ENCODE data around the gene NEUROG1.

NEUROG1 gene

GRCh38 chr5:135521964-135522363 is 13.8 kb downstream of the NEUROG1 start (continued):
- no peak for TF ChIP-seq ZNF169 (tag by site-specific recombination; IDR thresholded peaks at IDR 0.05)
- TF ChIP-seq PRDM10 (tag by site-specific recombination; IDR thresholded peaks at IDR 0.05), result no peak
- no peak for TF ChIP-seq ZNF274 (IDR thresholded peaks at IDR 0.05; ENCODE audit: low read length)
- TF ChIP-seq ZNF274 (tag by site-specific recombination; IDR thresholded peaks at IDR 0.05; ENCODE audit: borderline replicate concordance), result no peak
- TF ChIP-seq ZBTB44 (tag by site-specific recombination; IDR thresholded peaks at IDR 0.05), result no peak
- TF ChIP-seq OSR2 (tag by site-specific recombination; IDR thresholded peaks at IDR 0.05), result no peak

GRCh38 chr5:135517631-135518030 is 18.1 kb downstream of the NEUROG1 start:
- no peak overlapping the region for H3K4me3 ChIP-seq (ENCODE audit: low read depth, low read length)
- CTCF ChIA-PET, result interaction anchor here (1.0 to 2.2 kb wide), 4 partner anchors 8 to 60 kb away, joined by 3 to 8 read pairs (median 4); no protein-coding TSS in a partner anchor
- no peak overlapping the region for H3K27ac ChIP-seq (ENCODE audit: extremely low read depth, low read depth, low read length)
- H3K9me3 ChIP-seq (ENCODE audit: control insufficient read depth, insufficient read depth, low read depth, low read length), result no peaks in the 10 kb centered on the region
- TF ChIP-seq ZNF560 (tag by site-specific recombination; IDR thresholded peaks at IDR 0.05; ENCODE audit: borderline replicate concordance) (no peak), ZFP69B (tag by site-specific recombination; IDR thresholded peaks at IDR 0.05) (no peak), ZNF776 (tag by site-specific recombination; IDR thresholded peaks at IDR 0.05; ENCODE audit: borderline replicate concordance) (no peak), ZNF501 (tag by site-specific recombination; IDR thresholded peaks at IDR 0.05) (no peak), ZNF639 (tag by site-specific recombination; IDR thresholded peaks at IDR 0.05) (no peak), ZNF747 (tag by site-specific recombination; IDR thresholded peaks at IDR 0.05) (no peak), ZNF423 (tag by site-specific recombination; IDR thresholded peaks at IDR 0.05) (no peak), ZNF571 (tag by site-specific recombination; IDR thresholded peaks at IDR 0.05) (no peak), SP7 (tag by site-specific recombination; IDR thresholded peaks at IDR 0.05) (no peak), ZFHX2 (tag by site-specific recombination; conservative IDR thresholded peaks at IDR 0.05) (no peak), CTCF (tag by site-specific recombination; IDR thresholded peaks at IDR 0.05) (no peak), ZNF548 (tag by site-specific recombination; IDR thresholded peaks at IDR 0.05) (no peak), ZNF837 (tag by site-specific recombination; IDR thresholded peaks at IDR 0.05) (no peak), PRDM1 (tag by site-specific recombination; IDR thresholded peaks at IDR 0.05) (no peak), ZFP37 (tag by site-specific recombination; IDR thresholded peaks at IDR 0.05) (no peak)
- POLR2A ChIA-PET, result no interaction called here
- H3K4me1 ChIP-seq (ENCODE audit: control insufficient read depth, insufficient read depth, low read length), result no peaks in the 10 kb centered on the region
- H3K36me3 ChIP-seq (ENCODE audit: control insufficient read depth in 2 of 2, insufficient read depth in 1 of 2, low read length in 2 of 2), result no peaks in the 10 kb centered on the region

Measured in HEK293 (cell line).